SH-SY5Y (cell line): Measurements from ENCODE around the gene SNCB.

Experiments
- GATA2 ChIP-seq: IDR thresholded peaks from 2 replicates; pipeline ENCODE4 v1.6.1; 2011; ENCODE audit warnings: mild to moderate bottlenecking, low read depth, low read length
- GATA3 ChIP-seq: IDR thresholded peaks from 2 replicates; pipeline ENCODE4 v1.6.1; 2011; ENCODE audit warnings: low read depth, mild to moderate bottlenecking, low read length, moderate library complexity

DNA sequence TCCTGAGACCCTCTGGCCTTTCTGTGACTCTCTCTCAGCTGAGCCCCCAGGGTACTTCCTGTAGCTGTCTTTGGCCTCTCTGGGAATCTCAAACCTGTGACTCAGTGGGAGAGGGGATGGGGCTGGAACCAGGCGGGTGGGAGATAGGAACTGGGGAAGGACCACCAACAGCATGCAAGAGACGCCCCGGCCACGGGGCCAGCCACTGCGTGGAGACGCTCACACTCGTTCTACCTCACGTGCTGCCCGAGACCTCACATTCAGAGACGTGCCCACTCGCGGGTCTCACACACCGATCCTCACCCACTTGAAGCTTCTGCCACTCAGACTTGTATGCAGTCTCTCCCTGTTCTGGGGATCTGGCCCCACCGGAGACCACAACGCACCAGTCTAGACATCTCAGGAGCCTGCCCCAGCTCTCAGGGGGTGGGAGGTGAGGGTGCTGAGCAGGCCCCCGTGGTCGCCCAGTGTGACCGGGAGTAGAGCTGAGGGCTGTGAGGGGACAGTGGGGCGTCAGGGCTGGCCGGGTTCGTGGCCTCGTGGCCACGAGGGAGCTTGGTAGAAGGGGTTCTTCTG lies 34.2 kb downstream of the SNCB start:
- TF ChIP-seq GATA2, result no peak
- no peak for TF ChIP-seq GATA3
